Prostate gland (tissue), 2 donors: ENCODE results near the gene LPP. TPM values are rescaled to one million over a fixed set of nuclear protein-coding genes. Genes with fewer than 3 reads are reported as not detected.
"Not testable (repeated sequence)": the region's sequence is repeated elsewhere in the genome, so short reads cannot be mapped to it uniquely, and the experiment has no call there.

ENCODE experiments used
- DNase-seq: peaks from one replicate; pipeline ENCODE4 v3.0.0-alpha.2; 2019; ENCODE audit warnings: low spot score
- H3K27ac ChIP-seq, 2 donors: fragments of 200-600 bp; sonication (generic); 2 replicates each; pipeline ENCODE4 v1.5.1; 2017 to 2019
- H3K27me3 ChIP-seq: fragments of 200-600 bp; sonication (generic); replicated peaks from 2 replicates; pipeline ENCODE4 v1.5.1; 2019; ENCODE audit not compliant: insufficient read depth
- H3K36me3 ChIP-seq, 2 donors: fragments of 200-600 bp; sonication (generic); 1 replicate in 1 of 2; 2 replicates in 1 of 2; pipeline versions ENCODE4 v1.5.1 to v1.8.1; 2017 to 2019
- H3K4me1 ChIP-seq: fragments of 200-600 bp; sonication (generic); replicated peaks from 2 replicates; pipeline ENCODE4 v1.5.1; 2019
- H3K4me3 ChIP-seq, 2 donors: fragments of 200-600 bp; sonication (generic); 2 replicates each; pipeline ENCODE4 v1.5.1; 2017 to 2019
- H3K9me3 ChIP-seq: fragments of 200-600 bp; sonication (generic); 2 replicates; pipeline ENCODE4 v1.5.1; 2017
- POLR2A ChIP-seq: fragments of 450-650 bp; IDR thresholded peaks from one replicate; pipeline ENCODE4 v1.6.1; 2016; ENCODE audit warnings: antibody characterized with exemption, mild to moderate bottlenecking
- POLR2AphosphoS5 ChIP-seq: sonication (generic); formaldehyde crosslinking; IDR thresholded peaks from one replicate; pipeline ENCODE4 v1.6.1; 2017; ENCODE audit warnings: antibody characterized with exemption
- WGBS: methylation state at CpG from one replicate; pipeline ENCODE4 v1.1.5; 2018; 5-methylcytosine and 5-hydroxymethylcytosine counted together
- intact Hi-C: fragments of 100-400 bp; cut with DNase I; formaldehyde crosslinking; loops from one replicate; pipeline ENCODE4 v1.14.2; 2022
- total RNA-seq, 2 donors: library from RNA; depleted of rRNA; stranded (reverse); fragments of >200 nt; gene quantifications; one replicate each; pipeline ENCODE4 v1.1.0, GENCODE V29; 2016
- TF ChIP-seq, protein P1 (sequence below), 4 experiments: fragments of 200-600 bp in 2 of 4; fragments of 450-650 bp in 2 of 4; sonication (generic) in 2 of 4; IDR thresholded peaks; 1 replicate in 3 of 4; 2 replicates in 1 of 4; pipeline ENCODE4 v1.5.1; 2016 to 2019; ENCODE audit warnings: antibody characterized with exemption in 4 of 4, mild to moderate bottlenecking in 2 of 4, moderate library complexity in 2 of 4

The LPP gene
- total RNA-seq, 2 donors from 2014 or later: 219 to 248 TPM

DNA sequence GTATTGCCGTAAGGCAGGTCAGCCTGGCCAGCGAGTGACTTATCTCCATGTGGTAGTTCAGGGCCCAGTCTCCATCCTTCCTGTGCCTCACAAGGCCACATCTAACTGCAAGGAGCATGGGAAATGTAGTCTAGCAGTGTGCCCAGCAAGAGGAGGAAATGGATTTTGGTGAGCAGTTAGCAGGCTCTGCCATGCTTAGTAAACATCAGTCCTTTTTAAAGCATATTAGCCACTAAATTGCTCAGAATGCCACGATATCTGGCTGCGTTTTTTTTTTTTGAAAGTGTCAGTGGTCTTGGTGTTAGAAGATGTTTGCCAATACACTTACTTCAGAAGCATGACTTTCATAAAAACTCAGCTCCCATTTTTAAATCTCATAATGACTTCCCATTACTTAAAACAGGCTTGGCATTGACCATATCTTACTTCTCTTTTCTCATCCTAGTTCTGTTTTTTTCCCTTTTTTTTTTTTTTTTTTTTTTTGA is 547.6 kb downstream of the LPP start:
- Histone ChIP-seq H3K4me3 (no peak overlapping the region), H3K4me1 (no peaks in the 10 kb centered on the region), H3K36me3 (no peaks in the 10 kb centered on the region), H3K9me3 (no peaks in the 10 kb centered on the region), H3K27me3 (no peaks in the 10 kb centered on the region), H3K27ac (no peak overlapping the region)
- intact Hi-C loops: no loop called here
- no peak for DNase-seq
- TF ChIP-seq POLR2AphosphoS5: no peak
- 71% methylated on average over 4 of the region's 4 CpGs for WGBS

DNA sequence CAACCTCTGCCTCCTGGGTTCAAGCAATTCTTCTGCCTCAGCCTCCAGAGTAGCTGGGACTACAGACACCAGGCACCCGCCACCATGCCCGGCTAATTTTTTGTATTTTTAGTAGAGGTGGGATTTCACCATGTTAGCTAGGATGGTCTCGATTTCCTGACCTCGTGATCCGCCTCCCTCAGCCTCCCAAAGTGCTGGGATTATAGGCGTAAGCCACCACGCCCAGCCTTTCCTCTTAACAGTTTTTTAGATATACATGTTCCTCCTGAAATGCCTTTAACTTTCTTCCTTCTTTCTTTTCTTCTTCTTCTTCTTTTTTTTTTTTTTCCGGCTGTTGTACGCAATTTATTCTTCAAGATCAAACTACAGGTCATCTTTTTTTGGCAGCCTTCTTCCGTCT is 548.1 kb downstream of the LPP start:
- intact Hi-C loops: not testable (repeated sequence)

DNA sequence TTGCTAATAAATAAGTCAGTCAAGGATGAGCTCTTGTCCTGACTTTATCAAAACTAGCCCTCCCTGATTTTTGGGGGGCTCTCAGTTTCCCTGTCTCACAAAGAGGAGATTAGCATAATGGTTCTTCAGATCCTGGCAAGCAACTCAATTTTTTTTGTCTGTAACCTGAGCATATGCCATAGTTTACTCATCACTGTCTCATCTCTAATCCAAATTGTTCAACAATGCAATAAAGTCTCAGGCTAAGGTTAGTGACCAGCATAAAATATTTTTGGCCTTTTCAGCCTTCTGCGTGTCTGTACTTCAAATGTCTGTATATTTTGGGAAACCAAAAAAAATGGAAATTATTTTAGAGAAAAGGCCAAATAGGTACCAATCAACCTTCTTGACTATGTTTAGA is 552.2 kb downstream of the LPP start:
- 61% methylated on average over 1 of the region's 1 CpG for WGBS
- no peaks in the 10 kb centered on the region for H3K4me1 ChIP-seq
- H3K27ac ChIP-seq: no peak overlapping the region
- no peaks in the 10 kb centered on the region for H3K9me3 ChIP-seq
- no peaks in the 10 kb centered on the region for H3K27me3 ChIP-seq
- TF ChIP-seq, protein P1, sequence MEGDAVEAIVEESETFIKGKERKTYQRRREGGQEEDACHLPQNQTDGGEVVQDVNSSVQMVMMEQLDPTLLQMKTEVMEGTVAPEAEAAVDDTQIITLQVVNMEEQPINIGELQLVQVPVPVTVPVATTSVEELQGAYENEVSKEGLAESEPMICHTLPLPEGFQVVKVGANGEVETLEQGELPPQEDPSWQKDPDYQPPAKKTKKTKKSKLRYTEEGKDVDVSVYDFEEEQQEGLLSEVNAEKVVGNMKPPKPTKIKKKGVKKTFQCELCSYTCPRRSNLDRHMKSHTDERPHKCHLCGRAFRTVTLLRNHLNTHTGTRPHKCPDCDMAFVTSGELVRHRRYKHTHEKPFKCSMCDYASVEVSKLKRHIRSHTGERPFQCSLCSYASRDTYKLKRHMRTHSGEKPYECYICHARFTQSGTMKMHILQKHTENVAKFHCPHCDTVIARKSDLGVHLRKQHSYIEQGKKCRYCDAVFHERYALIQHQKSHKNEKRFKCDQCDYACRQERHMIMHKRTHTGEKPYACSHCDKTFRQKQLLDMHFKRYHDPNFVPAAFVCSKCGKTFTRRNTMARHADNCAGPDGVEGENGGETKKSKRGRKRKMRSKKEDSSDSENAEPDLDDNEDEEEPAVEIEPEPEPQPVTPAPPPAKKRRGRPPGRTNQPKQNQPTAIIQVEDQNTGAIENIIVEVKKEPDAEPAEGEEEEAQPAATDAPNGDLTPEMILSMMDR (IDR thresholded peaks at IDR 0.05): no peak
- no peak for TF ChIP-seq POLR2A
- TF ChIP-seq POLR2AphosphoS5: no peak
- no peak overlapping the region for H3K4me3 ChIP-seq
- intact Hi-C loops: no loop called here
- DNase-seq: no peak
- no peaks in the 10 kb centered on the region for H3K36me3 ChIP-seq

More for the DNA sequence above, 548.1 kb downstream of the LPP start:
- not testable (repeated sequence) for H3K27me3 ChIP-seq, H3K9me3 ChIP-seq, H3K27ac ChIP-seq, H3K4me1 ChIP-seq, H3K36me3 ChIP-seq, DNase-seq, H3K4me3 ChIP-seq
- 90% methylated on average over 10 of the region's 10 CpGs for WGBS

DNA sequence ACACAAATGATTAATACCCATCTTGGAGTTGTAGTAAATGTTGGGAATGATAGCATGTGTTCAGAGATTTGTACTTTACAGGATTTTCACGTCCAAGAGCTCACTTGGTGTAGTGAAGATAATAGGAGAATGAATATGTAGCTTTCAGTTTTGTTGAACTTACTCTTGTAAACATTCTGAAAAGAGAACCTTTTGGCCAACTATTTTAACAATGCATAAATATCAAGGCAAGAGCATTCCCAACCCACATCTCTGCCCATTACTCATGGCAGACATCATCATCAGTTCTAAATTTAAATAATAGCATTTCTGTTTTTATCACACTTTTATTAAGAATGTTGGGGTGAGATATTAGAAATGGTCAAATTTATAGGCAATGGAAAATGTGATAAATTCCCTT is 552.6 kb downstream of the LPP start:
- no peak overlapping the region for H3K4me3 ChIP-seq
- no peak for TF ChIP-seq POLR2A
- TF ChIP-seq, protein P1 (IDR thresholded peaks at IDR 0.05): no peak
- no peak for TF ChIP-seq POLR2AphosphoS5
- intact Hi-C loops: no loop called here
- H3K9me3 ChIP-seq: no peaks in the 10 kb centered on the region
- H3K27me3 ChIP-seq: no peaks in the 10 kb centered on the region
- no peak overlapping the region for H3K27ac ChIP-seq
- H3K36me3 ChIP-seq: no peaks in the 10 kb centered on the region
- DNase-seq: no peak
- 45% methylated on average over 1 of the region's 1 CpG for WGBS
- H3K4me1 ChIP-seq: no peaks in the 10 kb centered on the region

DNA sequence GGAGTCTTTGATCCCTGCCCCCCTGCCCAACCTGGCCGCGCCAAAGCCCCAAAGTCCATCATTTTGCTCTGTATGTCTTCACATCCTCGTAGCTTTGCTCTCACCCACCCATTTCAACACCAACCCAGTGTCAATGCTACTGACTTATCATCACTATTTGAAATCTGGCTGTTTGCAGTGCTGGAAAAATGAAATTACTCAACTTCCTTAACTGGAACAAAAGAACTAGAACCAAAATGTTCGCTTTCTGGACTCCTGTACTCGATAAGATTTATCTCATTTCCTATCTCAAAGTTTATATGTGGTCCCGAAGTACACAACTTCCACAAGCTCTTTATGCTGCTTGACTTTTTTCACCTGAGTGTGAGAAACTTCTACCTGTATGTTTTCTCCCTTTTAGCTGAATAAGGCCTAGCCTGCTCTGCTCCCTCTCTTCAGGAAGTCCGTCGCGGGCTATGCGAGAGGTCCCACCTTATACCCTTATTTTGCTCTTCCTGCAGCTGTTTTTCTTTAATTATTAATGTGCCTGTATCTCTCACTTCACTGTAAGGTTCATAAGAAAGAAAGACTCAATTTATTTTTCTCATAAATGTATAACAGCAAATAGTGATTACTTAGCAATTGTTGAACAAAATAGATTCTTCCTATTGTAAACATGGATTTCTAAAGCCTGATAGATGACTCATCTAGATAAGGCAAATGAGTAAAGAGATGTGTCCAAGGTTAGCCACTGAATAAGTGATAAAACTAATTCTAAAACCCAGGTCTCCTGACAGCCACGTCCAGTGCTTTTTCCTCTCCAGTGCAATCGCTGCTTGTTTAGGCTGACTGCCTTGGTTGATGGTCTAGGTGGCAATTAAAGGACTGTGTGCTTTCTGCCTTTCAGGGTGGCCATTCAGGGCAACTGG is 553.7 kb downstream of the LPP start:
- DNase-seq: no peak
- TF ChIP-seq, protein P1 (IDR thresholded peaks at IDR 0.05): no peak
- TF ChIP-seq POLR2A: no peak
- H3K36me3 ChIP-seq: no peaks in the 10 kb centered on the region
- no peak overlapping the region for H3K4me3 ChIP-seq
- WGBS: 77% methylated on average over 12 of the region's 12 CpGs
- H3K9me3 ChIP-seq: no peaks in the 10 kb centered on the region
- H3K27ac ChIP-seq: no peak overlapping the region
- intact Hi-C loops: no loop called here
- H3K4me1 ChIP-seq: peaks cover 5% of the 10 kb centered on the region
- H3K27me3 ChIP-seq: no peaks in the 10 kb centered on the region

DNA sequence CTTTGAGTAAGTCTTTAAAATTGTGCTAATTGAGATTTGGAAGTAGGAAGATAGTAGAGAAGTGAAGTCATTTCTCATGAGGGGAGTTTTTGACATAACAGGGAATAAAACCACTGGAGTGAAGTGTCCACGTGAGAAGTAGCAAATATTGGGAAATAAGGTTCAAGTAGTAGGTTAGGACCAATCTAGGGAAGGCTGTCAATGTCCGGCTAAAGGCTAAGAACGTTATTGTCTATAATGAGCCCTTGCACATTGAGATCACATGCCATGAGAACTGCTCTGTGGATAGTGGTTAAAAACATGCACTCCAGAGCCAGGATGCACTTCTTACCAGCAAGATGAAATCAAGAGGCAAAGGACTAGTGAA is 557.9 kb downstream of the LPP start:
- H3K27ac ChIP-seq: no peak overlapping the region
- intact Hi-C loops: no loop called here
- WGBS: 78% methylated on average over 3 of the region's 3 CpGs

More for the DNA sequence above, 557.9 kb downstream of the LPP start:
- Histone ChIP-seq H3K4me3 (no peak overlapping the region), H3K36me3 (no peaks in the 10 kb centered on the region), H3K9me3 (no peaks in the 10 kb centered on the region), H3K4me1 (peaks cover 5% of the 10 kb centered on the region), H3K27me3 (no peaks in the 10 kb centered on the region)
- no peak for DNase-seq
- TF ChIP-seq, protein P1 (IDR thresholded peaks at IDR 0.05): no peak
- TF ChIP-seq POLR2AphosphoS5 (no peak), POLR2A (no peak)
